Mucosa of rectum (tissue), 2 donors: ENCODE data around the gene DCLK1.

Source experiments
- H3K27ac ChIP-seq, 2 donors: one replicate each; pipeline ENCODE4 v1.7.0; 2013; ENCODE audit warnings: inconsistent platforms in 2 of 2, low read depth in 2 of 2, low read length in 2 of 2
- H3K27me3 ChIP-seq, 2 donors: one replicate each; pipeline ENCODE4 v1.7.0; 2013; ENCODE audit warnings: low read length in 2 of 2; ENCODE audit not compliant: control insufficient read depth in 2 of 2, insufficient read depth in 2 of 2
- H3K36me3 ChIP-seq, 2 donors: one replicate each; pipeline ENCODE4 v1.7.0; 2013; ENCODE audit warnings: low read length in 2 of 2; ENCODE audit not compliant: control insufficient read depth in 2 of 2, insufficient read depth in 2 of 2
- H3K4me1 ChIP-seq, 2 donors: one replicate each; pipeline ENCODE4 v1.7.0; 2013; ENCODE audit warnings: low read length in 2 of 2, mild to moderate bottlenecking in 1 of 2; ENCODE audit not compliant: control insufficient read depth in 2 of 2, insufficient read depth in 2 of 2
- H3K4me3 ChIP-seq, 2 donors: one replicate each; pipeline ENCODE4 v1.7.0; 2013; ENCODE audit warnings: low read length in 2 of 2
- H3K9ac ChIP-seq, 2 donors: one replicate each; pipeline ENCODE4 v1.7.0; 2013; ENCODE audit warnings: low read length in 2 of 2, low read depth in 1 of 2, mild to moderate bottlenecking in 1 of 2
- H3K9me3 ChIP-seq, 2 donors: one replicate each; pipeline ENCODE4 v1.7.0; 2013; ENCODE audit warnings: low read length in 2 of 2; ENCODE audit not compliant: control insufficient read depth in 2 of 2
- donor health status: healthy.
- donor health status: Normal muscosa, but diverticular disease.

Gene DCLK1

DNA sequence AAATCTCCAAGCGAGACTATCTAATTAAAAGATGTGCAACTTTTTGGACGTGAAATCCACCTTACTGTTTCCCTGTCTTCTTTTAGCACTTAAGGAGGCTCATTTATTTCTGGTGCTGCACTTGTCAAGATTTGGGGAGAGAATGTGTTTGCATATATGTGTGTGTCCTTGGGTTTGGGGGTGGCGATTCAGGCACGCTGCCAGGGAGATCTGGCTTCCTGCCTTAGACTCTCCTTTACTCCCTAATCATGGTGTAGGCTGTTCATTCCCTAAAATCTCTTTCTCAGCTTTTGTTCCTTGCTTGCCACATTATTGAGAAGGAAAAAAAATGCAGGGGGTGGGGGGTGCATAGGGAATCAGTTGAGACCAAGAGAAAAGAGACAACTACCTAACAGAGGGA lies 271.2 kb downstream of the DCLK1 start:
- Histone ChIP-seq H3K4me1 (no peaks in the 10 kb centered on the region), H3K36me3 (no peaks in the 10 kb centered on the region), H3K4me3 (no peak overlapping the region), H3K27ac (no peak overlapping the region), H3K27me3 (no peaks in the 10 kb centered on the region), H3K9ac (no peak overlapping the region), H3K9me3 (no peaks in the 10 kb centered on the region)

DNA sequence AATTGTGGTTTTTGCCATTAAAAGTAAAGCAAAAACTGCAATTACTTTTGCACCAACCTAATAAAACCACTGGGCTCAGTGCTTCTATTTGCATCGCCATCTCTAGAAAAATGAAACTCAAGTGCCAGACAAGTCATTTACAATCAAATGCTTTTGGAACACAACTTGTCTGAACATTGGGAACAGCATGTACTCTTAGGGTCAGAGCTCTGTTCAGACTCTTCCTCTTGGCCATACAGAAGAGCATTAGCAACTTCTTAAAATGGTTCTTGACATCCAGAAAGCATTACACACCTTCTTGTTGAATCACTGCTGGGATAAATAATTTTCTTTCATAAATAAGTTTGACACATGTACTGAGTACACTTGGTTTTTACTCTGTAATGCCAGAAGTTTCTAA lies 272.5 kb downstream of the DCLK1 start:
- Histone ChIP-seq H3K9ac (no peak overlapping the region), H3K9me3 (no peaks in the 10 kb centered on the region), H3K27ac (no peak overlapping the region), H3K4me1 (no peaks in the 10 kb centered on the region), H3K36me3 (no peaks in the 10 kb centered on the region), H3K27me3 (no peaks in the 10 kb centered on the region), H3K4me3 (no peak overlapping the region)

DNA sequence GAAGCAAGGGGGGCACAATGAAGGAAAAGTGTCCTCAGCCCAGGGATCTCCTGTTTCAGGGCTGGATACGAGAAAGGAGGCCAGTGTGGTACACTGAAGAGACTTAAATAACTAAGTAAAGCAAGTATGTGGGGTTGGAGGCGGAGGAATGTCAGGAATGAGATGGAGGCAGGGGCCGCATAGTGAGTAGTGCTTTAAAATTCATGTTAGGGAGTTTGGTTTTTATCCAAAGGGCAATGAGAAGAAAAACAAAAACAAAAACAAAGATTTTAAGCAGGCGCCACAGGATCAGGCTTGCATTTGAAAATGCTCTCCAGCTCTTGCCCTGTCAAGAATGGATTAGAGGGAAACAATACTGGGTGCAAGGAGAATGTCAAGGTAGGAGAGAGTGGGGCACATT lies 273.4 kb downstream of the DCLK1 start:
- Histone ChIP-seq H3K27ac (no peak overlapping the region), H3K9ac (no peak overlapping the region), H3K27me3 (no peaks in the 10 kb centered on the region), H3K4me3 (no peak overlapping the region), H3K36me3 (no peaks in the 10 kb centered on the region), H3K9me3 (no peaks in the 10 kb centered on the region), H3K4me1 (no peaks in the 10 kb centered on the region)

DNA sequence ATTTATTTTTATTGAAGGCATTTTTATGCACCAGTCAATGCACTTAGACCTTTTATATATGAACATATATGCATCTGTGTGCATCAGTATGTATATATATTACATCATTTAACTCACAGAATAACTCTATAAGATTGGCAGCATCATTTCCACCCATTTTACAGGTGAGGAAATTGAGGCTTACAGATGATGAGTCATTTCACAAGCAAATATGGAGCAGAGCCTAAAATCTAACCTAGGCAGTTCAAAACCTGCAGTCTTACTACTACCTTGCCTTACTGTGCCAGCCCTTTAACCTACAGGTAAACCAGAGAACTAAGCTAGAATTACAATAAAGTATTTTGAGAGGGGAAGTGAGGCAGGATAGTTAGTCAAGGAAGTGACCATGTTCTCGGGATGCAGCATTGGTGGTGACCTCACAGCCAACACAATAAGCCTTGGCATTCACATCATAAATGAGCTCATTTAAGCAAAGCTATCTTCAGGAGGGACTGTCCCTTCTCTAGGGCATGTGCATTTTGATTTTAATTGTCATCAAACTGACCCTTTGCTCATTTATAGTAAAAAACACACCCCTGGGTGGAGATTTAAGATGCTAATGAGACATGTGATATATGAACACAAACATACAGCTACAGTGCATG lies 274.3 kb downstream of the DCLK1 start:
- Histone ChIP-seq H3K9me3 (no peaks in the 10 kb centered on the region), H3K4me3 (no peak overlapping the region), H3K27ac (no peak overlapping the region), H3K4me1 (no peaks in the 10 kb centered on the region), H3K9ac (no peak overlapping the region), H3K36me3 (no peaks in the 10 kb centered on the region), H3K27me3 (no peaks in the 10 kb centered on the region)

DNA sequence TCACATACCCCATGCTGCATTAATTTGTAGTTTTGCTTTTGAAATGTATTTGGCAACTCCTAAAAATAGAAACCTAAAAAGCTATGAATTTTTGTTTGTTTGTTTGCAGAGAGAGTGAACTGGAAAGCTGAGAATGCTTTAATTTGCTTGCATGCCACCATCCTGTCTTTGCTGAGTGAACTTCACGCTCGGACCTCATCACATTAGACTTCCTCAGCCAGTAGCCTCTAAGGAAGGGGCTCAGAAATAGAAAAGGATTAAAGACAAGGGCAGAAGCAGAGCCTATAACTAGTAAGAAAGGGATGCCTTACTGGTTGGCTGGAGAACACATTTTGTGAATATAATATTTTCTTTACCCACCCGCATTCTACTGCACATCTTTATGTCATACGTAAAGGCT lies 275.1 kb downstream of the DCLK1 start:
- Histone ChIP-seq H3K4me3 (no peak overlapping the region), H3K27me3 (no peaks in the 10 kb centered on the region), H3K27ac (no peak overlapping the region), H3K36me3 (no peaks in the 10 kb centered on the region), H3K4me1 (no peaks in the 10 kb centered on the region), H3K9me3 (no peaks in the 10 kb centered on the region), H3K9ac (no peak overlapping the region)

DNA sequence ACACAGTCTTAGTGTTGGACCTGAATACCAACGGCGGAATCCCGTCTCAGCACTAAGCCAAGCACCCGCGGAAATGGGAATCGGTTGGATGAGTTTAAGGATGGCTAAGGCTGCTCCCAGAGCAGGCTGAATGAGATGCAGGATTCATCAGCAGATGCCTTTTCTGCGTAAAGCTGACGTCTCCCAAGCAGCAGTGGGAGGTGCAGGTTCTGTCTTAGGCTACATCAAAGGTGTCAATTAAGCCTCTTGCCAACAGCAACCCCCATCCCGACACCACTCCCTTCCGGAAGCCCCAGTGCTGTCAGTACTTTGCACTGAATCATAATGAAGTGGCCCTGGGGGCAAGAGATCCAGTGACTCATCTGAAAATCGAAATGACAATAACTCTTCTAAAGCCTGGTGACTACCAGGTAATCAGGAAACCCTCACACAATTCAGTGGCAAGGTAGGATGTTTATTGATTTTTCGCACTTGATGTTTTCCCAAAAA lies 275.6 kb downstream of the DCLK1 start:
- no peaks in the 10 kb centered on the region for H3K36me3 ChIP-seq
- H3K4me3 ChIP-seq, result no peak overlapping the region
- H3K9me3 ChIP-seq, result no peaks in the 10 kb centered on the region
- no peak overlapping the region for H3K9ac ChIP-seq
- no peaks in the 10 kb centered on the region for H3K4me1 ChIP-seq
- H3K27ac ChIP-seq, result no peak overlapping the region
- H3K27me3 ChIP-seq, result no peaks in the 10 kb centered on the region

DNA sequence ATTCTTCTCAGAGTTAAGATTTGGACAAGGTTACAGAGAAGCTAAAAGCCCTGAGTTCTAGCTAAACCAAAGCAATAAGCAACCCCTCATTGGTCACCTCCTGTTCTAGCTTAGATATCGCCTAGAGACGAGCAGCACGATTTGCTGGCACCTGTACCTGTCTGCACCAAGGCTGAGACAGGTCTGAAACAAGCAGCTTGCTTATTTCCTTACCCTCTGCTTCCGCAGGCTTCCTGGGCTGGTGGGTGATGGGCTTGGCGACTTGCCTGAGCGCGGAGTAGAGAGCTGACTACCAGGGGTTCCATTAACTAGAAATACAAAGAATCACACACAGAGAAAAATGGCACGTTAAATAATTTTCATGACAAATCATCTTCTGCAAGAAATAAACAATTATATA lies 276.9 kb downstream of the DCLK1 start:
- Histone ChIP-seq H3K4me1 (no peaks in the 10 kb centered on the region), H3K36me3 (no peaks in the 10 kb centered on the region), H3K27me3 (no peaks in the 10 kb centered on the region), H3K27ac (no peak overlapping the region), H3K9ac (no peak overlapping the region), H3K4me3 (no peak overlapping the region), H3K9me3 (no peaks in the 10 kb centered on the region)

DNA sequence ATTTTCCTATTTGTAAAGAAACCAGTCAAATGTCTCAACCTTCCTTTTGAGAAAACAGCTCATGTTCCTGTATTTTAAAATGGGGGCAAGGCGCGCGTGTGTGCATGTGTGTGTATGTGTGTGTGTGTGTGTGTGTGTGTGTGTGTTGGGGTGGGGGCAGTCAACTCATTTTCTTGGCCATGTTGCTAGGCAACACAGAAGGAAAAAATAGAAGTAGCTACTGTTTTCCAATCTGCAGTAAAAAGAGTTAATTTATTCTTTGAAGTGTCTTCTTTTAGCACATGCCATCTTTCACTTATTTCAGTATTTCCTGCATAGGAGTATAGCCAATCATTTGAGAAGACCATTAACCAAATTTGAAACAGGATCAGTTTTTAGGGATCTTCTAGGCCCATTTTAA lies 279.3 kb downstream of the DCLK1 start:
- Histone ChIP-seq H3K36me3 (no peaks in the 10 kb centered on the region), H3K27me3 (no peaks in the 10 kb centered on the region), H3K9me3 (no peaks in the 10 kb centered on the region), H3K27ac (no peak overlapping the region), H3K9ac (no peak overlapping the region), H3K4me3 (no peak overlapping the region), H3K4me1 (no peaks in the 10 kb centered on the region)

DNA sequence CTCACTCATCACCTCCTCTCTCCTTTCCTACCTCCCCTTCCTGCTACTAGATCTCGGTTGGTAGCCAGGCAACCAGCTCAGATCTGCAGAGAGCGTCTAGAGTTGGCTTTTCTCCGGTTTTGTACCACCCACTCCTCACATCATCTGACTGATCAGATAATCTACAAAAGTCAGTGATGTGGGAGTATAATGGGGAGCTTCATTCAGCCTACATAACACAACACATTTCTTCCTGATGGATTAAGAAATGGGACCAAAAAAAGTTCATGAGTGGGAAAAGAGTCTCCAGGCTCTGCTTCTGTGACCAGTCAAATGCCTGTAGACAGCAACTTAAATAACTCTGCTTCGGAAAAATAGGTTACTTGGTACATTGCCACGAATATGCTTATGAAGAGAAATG lies 279.8 kb downstream of the DCLK1 start:
- H3K36me3 ChIP-seq, result no peaks in the 10 kb centered on the region
- no peak overlapping the region for H3K27ac ChIP-seq
- no peaks in the 10 kb centered on the region for H3K4me1 ChIP-seq
- H3K27me3 ChIP-seq, result no peaks in the 10 kb centered on the region
- no peak overlapping the region for H3K4me3 ChIP-seq
- no peaks in the 10 kb centered on the region for H3K9me3 ChIP-seq
- H3K9ac ChIP-seq, result no peak overlapping the region

DNA sequence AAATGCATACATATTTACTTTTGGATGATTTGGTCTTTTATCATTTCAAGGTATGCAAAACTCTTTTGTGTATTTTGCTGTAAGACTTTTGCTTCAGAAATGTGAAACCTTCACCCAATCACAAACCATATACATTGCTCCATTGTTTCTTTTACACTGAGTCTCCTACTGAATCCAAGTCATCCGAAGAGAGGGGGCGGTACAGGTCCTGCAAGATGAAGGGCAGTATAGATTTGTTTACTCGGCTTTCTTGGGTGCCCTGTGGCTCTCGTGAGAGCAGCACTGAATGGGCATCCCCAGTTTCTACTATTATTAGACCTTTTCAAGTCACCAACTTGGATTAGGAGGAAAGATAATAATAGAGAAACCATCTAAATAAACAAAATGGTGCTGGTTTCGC lies 280.6 kb downstream of the DCLK1 start:
- H3K27ac ChIP-seq, result no peak overlapping the region
- no peaks in the 10 kb centered on the region for H3K9me3 ChIP-seq
- H3K4me1 ChIP-seq, result no peaks in the 10 kb centered on the region
- no peaks in the 10 kb centered on the region for H3K36me3 ChIP-seq
- H3K9ac ChIP-seq, result no peak overlapping the region
- no peaks in the 10 kb centered on the region for H3K27me3 ChIP-seq
- H3K4me3 ChIP-seq, result no peak overlapping the region

DNA sequence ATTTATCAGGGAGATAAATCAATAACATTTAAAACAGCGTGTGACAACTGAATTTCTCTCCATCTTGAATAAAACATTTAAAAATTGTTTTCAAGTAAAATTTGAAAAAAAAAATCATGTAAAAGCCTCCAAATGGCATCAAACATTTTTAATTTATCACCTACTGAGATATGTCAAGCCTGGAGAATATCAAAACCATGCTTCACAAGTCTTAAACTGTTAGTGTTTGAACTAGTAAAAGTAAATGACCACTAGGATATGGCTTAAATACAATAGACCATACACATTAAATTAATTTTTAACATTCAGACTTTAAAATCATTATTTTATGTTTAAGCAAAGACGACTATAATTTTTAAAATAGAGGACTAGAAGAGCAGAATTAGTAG lies 281.9 kb downstream of the DCLK1 start:
- H3K36me3 ChIP-seq, result no peaks in the 10 kb centered on the region

More for the DNA sequence above, 281.9 kb downstream of the DCLK1 start:
- H3K9ac ChIP-seq, result no peak overlapping the region
- no peaks in the 10 kb centered on the region for H3K4me1 ChIP-seq
- no peaks in the 10 kb centered on the region for H3K9me3 ChIP-seq
- H3K27me3 ChIP-seq, result no peaks in the 10 kb centered on the region
- H3K4me3 ChIP-seq, result no peak overlapping the region
- no peak overlapping the region for H3K27ac ChIP-seq
